Hepatocyte (in vitro differentiated cells): ENCODE measurements around the gene SIX2. TPM values are rescaled to one million over a fixed set of nuclear protein-coding genes. Genes with fewer than 3 reads are reported as not detected.

Experiments used
- DNase-seq: peaks from one replicate; pipeline ENCODE4 v3.0.0-alpha.2; 2016; ENCODE audit warnings: low spot score
- H2AFZ ChIP-seq: fragments of 200-600 bp; sonication (generic); 2 replicates; pipeline ENCODE4 v1.6.0; 2016; ENCODE audit warnings: antibody characterized with exemption, mild to moderate bottlenecking
- H3K27ac ChIP-seq: fragments of 200-600 bp; sonication (generic); 2 replicates; pipeline ENCODE4 v1.5.1; 2016; ENCODE audit warnings: mild to moderate bottlenecking
- H3K27me3 ChIP-seq: fragments of 200-600 bp; sonication (generic); 2 replicates; pipeline ENCODE4 v1.6.1; 2016
- H3K36me3 ChIP-seq: fragments of 200-600 bp; sonication (generic); replicated peaks from 2 replicates; pipeline ENCODE4 v1.5.1; 2016; ENCODE audit warnings: low read depth; ENCODE audit not compliant: insufficient read depth
- H3K4me1 ChIP-seq: fragments of 200-600 bp; sonication (generic); 2 replicates; pipeline ENCODE4 v1.5.1; 2016; ENCODE audit warnings: mild to moderate bottlenecking, moderate library complexity; ENCODE audit not compliant: insufficient read depth
- H3K4me2 ChIP-seq: fragments of 200-600 bp; sonication (generic); 2 replicates; pipeline ENCODE4 v1.6.0; 2016
- H3K4me3 ChIP-seq: fragments of 200-600 bp; sonication (generic); 2 replicates; pipeline ENCODE4 v1.5.1; 2016; ENCODE audit warnings: mild to moderate bottlenecking
- H3K79me2 ChIP-seq: fragments of 200-600 bp; sonication (generic); 2 replicates; pipeline ENCODE4 v1.6.0; 2017; ENCODE audit warnings: mild to moderate bottlenecking
- H3K9me2 ChIP-seq: fragments of 200-600 bp; sonication (generic); replicated peaks from 2 replicates; pipeline ENCODE4 v1.6.0; 2017; ENCODE audit warnings: mild to moderate bottlenecking; ENCODE audit not compliant: insufficient read depth
- H3K9me3 ChIP-seq: fragments of 200-600 bp; sonication (generic); 2 replicates; pipeline ENCODE4 v1.5.1; 2016; ENCODE audit warnings: low read depth, mild to moderate bottlenecking
- H4K20me1 ChIP-seq: fragments of 200-600 bp; sonication (generic); 2 replicates; pipeline ENCODE4 v1.6.0; 2016; ENCODE audit warnings: mild to moderate bottlenecking; ENCODE audit not compliant: insufficient read depth, poor library complexity, severe bottlenecking
- CTCF ChIP-seq: fragments of 200-600 bp; sonication (generic); IDR thresholded peaks from 2 replicates; pipeline ENCODE4 v1.5.1; 2016; ENCODE audit warnings: antibody characterized with exemption, mild to moderate bottlenecking; ENCODE audit not compliant: poor library complexity
- EZH2 ChIP-seq: fragments of 200-600 bp; sonication (generic); IDR thresholded peaks from 2 replicates; pipeline ENCODE4 v1.6.1; 2016; ENCODE audit warnings: antibody characterized with exemption, mild to moderate bottlenecking, borderline replicate concordance
- EZH2phosphoT487 ChIP-seq: fragments of 200-600 bp; sonication (generic); IDR thresholded peaks from one replicate; pipeline ENCODE4 v1.6.1; 2018; ENCODE audit warnings: antibody characterized with exemption, mild to moderate bottlenecking, low read depth, moderate library complexity; ENCODE audit not compliant: unreplicated experiment, severe bottlenecking
- WGBS: methylation state at CpG from one replicate; pipeline ENCODE4 v1.1.6; 2016; ENCODE audit warnings: low lambda C conversion rate; ENCODE audit errors: missing lambda C conversion rate; 5-methylcytosine and 5-hydroxymethylcytosine counted together
- polyA plus RNA-seq: library from polyadenylated mRNA; unstranded; fragments of >200 nt; fragmentation: Nextera tagmentation; extraction: Ambion mirVana; gene quantifications from 2 replicates; pipeline ENCODE4 v1.2.1, GENCODE V29; 2016
- total RNA-seq: library from RNA; depleted of rRNA; stranded (reverse); fragments of >200 nt; gene quantifications from 2 replicates; pipeline ENCODE4 v1.2.3, GENCODE V29; 2014

SIX2 gene
- total and polyA plus RNA-seq, 2 experiments from 2014 or later = 0.53 to 1.3 TPM

GRCh38 chr2:44972771-44973535 is 36.3 kb downstream of the SIX2 start:
- no peaks in the 10 kb centered on the region for H3K4me1 ChIP-seq
- no peaks in the 10 kb centered on the region for H4K20me1 ChIP-seq
- H3K9me2 ChIP-seq = no peaks in the 10 kb centered on the region
- H3K9me3 ChIP-seq = no peaks in the 10 kb centered on the region
- H2AFZ ChIP-seq = no peak overlapping the region
- TF ChIP-seq EZH2phosphoT487 (no peak), EZH2 (no peak), CTCF (no peak)
- H3K27me3 ChIP-seq = peaks cover 20% of the 10 kb centered on the region
- H3K4me3 ChIP-seq = no peak overlapping the region
- WGBS = 28% methylated on average over 11 of the region's 11 CpGs
- H3K4me2 ChIP-seq = no peak overlapping the region
- H3K79me2 ChIP-seq = no peaks in the 10 kb centered on the region
- no peaks in the 10 kb centered on the region for H3K36me3 ChIP-seq
- no peak for DNase-seq
- H3K27ac ChIP-seq = no peak overlapping the region

- 88% methylated on average over 15 of the region's 15 CpGs for WGBS
- H3K79me2 ChIP-seq = no peaks in the 10 kb centered on the region
- no peak for DNase-seq
- peaks cover 19% of the 10 kb centered on the region for H3K27me3 ChIP-seq
- H2AFZ ChIP-seq = no peak overlapping the region
- H3K4me2 ChIP-seq = no peak overlapping the region
- no peaks in the 10 kb centered on the region for H3K4me1 ChIP-seq
- no peak overlapping the region for H3K27ac ChIP-seq
- TF ChIP-seq CTCF (no peak), EZH2 (no peak), EZH2phosphoT487 (no peak)
- H3K9me3 ChIP-seq = no peaks in the 10 kb centered on the region
- no peaks in the 10 kb centered on the region for H4K20me1 ChIP-seq
- no peaks in the 10 kb centered on the region for H3K9me2 ChIP-seq
- no peak overlapping the region for H3K4me3 ChIP-seq
- no peaks in the 10 kb centered on the region for H3K36me3 ChIP-seq
Measured at GRCh38 chr2:44970846-44971450, 38.3 kb downstream of the SIX2 start.

GRCh38 chr2:44969936-44970335 is 39.3 kb downstream of the SIX2 start:
- no peak overlapping the region for H2AFZ ChIP-seq
- H3K27ac ChIP-seq = no peak overlapping the region
- H3K4me3 ChIP-seq = no peak overlapping the region
- H3K27me3 ChIP-seq = peaks cover 30% of the 10 kb centered on the region
- H3K4me1 ChIP-seq = no peaks in the 10 kb centered on the region
- no peaks in the 10 kb centered on the region for H3K9me2 ChIP-seq
- H3K36me3 ChIP-seq = no peaks in the 10 kb centered on the region
- H4K20me1 ChIP-seq = no peaks in the 10 kb centered on the region
- no peaks in the 10 kb centered on the region for H3K79me2 ChIP-seq
- no peak overlapping the region for H3K4me2 ChIP-seq
- no peaks in the 10 kb centered on the region for H3K9me3 ChIP-seq
- WGBS = 94% methylated on average over 4 of the region's 4 CpGs
- no peak for DNase-seq
- no peak for TF ChIP-seq EZH2phosphoT487
- no peak for TF ChIP-seq EZH2
- no peak for TF ChIP-seq CTCF
